ENCODE data around the gene FAM78B.

FAM78B gene

DNA sequence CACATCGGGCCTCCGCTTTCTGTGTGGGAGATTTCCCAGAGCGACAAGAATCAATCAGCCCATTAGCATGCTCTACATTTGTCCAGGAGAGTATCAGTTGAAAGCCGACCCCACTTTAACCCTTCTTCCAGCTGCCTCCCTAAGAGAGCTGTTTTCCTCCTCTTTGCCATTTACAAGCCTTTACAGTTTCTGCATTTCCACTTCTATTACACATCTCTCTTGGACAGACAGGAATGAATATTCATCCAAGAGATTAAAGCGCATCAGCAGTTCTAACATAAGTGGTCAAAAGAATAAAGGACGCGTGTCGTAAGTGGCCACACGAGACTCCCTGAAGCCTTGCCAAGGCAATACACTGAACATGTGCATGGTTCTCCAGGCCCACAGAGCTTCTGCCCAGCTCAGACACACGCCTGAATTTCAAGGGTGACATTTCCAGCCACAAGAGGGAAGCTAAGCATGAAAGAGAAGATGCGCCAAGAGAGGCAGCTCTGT lies 47.3 kb downstream of the FAM78B start:
- DNase-seq (ENCODE audit: low read depth): no peak

DNA sequence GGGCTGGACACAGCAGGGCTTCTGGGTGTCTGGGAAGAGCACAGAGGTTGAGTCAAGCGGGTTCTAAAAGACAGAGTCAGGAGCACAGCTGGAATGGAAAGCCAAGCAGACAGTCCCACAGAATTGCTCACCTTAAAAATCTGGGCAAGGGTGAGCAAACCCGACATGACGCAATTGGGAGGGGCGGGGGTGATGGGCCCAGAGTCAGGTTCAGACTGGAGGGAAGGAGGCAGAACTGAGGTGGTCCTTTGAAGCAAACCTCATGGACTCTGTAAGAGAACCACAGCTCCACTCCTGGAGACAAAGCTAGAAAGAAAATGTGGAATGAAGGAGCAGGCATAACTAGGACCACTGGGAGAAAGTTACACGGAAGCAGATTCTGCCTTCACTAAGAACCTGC lies 49.0 kb downstream of the FAM78B start:
- no peak for DNase-seq (ENCODE audit: low read depth)

- DNase-seq (ENCODE audit: low read depth): no peak
These were observed 50.8 kb downstream of the FAM78B start for GRCh38 chr1:166116026-166116425.

GRCh38 chr1:166114419-166114818 lies 52.4 kb downstream of the FAM78B start:
- DNase-seq (ENCODE audit: low read depth): no peak

DNA sequence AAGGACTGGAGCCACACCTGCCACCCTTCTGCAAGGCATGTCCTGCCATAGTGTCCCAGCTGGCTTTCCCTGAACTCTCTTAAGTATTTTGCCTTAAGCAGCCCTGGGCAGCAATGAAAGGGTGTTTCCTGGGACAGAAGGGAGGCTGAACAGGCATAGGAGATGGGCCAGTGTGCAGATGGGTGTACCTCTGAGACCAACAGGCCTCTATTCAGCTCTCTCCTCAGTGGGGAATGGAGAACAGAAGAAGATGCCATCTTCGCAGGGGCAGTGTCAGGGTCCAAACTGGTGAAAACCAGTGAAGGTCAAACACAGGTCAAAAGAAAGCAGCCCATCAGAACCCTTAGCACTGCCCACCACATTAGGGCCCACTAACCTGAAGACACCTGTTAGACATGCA lies 53.2 kb downstream of the FAM78B start:
- DNase-seq (ENCODE audit: low read depth): no peak

GRCh38 chr1:166113031-166113430 lies 53.8 kb downstream of the FAM78B start:
- DNase-seq (ENCODE audit: low read depth): no peak

GRCh38 chr1:166112425-166112824 lies 54.4 kb downstream of the FAM78B start:
- no peak for DNase-seq (ENCODE audit: low read depth)

- no peak for DNase-seq (ENCODE audit: low read depth)
These were observed 55.4 kb downstream of the FAM78B start for GRCh38 chr1:166111430-166111829.

DNA sequence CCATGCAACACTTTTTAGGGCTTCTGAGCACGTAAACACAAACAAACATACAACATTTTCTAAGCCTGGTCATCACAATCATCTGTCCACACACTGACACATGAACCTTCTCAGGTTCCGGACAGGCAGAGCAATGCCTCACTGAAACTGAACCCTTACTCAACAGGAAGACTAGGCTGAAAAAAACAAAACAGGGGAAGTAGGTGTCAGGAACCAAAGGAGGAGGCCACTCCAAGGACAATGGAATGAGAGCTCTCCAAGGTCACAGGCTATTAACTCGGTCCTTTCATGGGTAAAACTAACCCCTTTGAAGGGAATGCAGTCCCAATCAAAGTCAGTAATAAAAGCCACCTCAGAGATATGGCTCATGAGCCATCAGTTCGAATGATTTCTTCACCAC lies 76.6 kb downstream of the FAM78B start:
- DNase-seq (ENCODE audit: low read depth): no peak

DNA sequence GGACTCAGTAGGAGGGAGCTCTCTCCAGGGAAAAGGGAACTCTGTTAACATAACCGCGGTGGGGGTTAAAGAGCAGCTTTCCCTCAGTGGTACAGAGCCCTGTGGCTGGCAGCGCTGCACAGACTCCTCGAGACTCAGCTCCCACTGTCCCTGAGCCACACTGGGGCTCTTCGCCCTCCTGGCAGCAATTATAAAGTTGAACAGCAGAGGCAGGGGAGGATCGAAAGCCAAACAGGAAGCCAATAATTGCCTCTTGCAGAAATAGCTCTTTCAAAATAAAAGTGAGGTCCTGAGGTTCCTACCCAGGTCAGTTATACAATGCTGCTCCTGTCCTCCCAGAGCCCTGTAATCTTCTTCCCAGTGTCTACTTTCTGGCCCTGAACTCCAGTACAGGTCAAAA lies 77.0 kb downstream of the FAM78B start:
- DNase-seq (ENCODE audit: low read depth): no peak

GRCh38 chr1:166088572-166088955 lies 78.2 kb downstream of the FAM78B start:
- no peak for DNase-seq (ENCODE audit: low read depth)

DNA sequence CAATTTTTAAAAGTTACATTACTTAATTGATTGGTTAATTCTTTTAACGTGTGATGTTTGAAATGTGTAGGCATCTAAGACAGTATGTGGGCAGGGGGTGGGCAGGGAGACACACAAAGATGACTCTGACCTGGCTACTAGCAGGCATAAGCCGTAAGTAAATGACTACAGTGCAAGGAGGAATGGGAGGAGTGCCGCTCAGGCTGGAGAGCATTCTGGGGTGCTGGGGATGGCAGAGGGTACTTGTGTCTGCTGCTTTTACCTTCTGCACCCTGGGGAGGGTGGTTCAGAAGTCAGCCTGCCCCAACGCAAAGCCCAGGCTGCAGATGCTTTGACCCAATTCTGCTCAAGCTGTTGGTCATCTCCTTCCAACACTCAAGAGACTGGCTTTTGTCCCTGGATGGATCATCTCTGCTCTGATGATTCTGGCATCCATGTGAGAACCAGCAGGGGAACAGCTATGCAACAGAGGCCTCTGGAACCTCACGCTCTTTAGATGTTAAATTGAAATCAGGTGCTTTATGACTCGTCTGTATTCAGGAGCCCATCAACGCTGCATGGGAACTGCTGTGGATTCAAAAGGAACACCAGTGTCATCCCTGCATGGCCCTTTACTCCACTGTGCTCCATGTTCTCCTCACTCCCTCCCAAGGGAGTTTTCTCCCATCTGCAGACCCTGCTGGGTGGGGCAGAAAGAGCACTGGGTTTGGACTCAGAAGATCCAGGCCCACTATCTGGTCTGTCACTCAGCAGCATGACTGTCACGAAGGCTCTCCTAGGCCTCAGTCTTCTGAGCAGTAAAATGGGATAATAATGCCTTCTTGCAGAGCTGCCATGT lies 78.8 kb downstream of the FAM78B start:
- DNase-seq (ENCODE audit: low read depth): no peak

DNA sequence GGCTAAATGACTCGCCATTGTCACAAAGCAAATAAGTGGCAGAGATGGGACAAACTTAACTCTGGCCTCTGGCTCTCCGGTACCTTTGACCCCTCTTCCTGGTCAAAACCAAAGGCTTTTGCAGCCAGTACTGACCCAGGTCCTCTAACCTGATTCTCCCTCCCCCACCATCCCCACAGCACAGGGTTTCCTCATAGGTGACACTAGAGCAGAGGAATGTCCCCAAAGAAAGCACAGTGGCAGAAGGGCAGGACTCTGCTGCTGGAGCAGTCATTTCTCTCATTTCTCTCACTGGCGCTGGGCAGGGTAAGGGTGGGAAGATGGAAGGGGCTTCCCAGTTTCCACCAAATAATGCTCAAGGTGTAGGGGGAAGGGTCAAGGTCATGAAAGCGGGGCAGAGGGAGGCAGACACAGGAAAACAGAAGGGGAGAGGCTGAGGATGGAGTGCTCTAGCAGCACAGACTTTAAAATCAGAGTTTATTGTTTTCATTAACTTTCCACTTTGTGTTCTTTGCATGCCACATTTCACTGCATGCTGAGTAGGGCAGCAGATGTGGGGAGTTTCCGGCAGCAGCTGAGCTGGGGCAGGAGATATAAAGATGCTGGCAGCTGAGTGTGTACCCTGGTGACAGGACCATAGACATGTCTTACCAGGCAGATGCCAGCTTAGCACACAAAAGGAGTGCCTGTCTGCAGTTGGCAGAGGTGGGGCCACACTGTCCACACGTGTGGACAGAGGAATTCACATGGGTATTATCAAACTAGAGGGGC lies 80.5 kb downstream of the FAM78B start:
- no peak for DNase-seq (ENCODE audit: low read depth)

GRCh38 chr1:166084613-166085012 lies 82.2 kb downstream of the FAM78B start:
- no peak for DNase-seq (ENCODE audit: low read depth)

DNA sequence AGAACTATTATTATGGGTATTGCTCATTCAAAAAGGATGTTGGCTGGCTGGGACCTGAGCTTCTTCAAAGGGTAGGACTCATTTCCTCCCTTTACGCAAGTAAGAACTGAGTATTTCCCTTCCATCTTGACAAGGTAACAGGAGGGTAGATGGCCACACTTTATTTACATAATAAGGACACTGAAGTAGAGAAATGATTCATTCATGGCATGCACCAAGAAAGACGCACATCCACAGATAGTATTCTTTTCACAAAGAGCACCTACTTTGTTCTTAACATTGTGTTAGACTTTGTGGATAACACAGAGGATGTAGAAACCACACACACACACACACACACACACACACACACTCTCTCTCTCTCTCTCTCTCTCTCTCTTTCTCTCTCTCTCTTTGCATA lies 82.9 kb downstream of the FAM78B start:
- no peak for DNase-seq (ENCODE audit: low read depth)

GRCh38 chr1:166082601-166083000 lies 84.2 kb downstream of the FAM78B start:
- no peak for DNase-seq (ENCODE audit: low read depth)

DNA sequence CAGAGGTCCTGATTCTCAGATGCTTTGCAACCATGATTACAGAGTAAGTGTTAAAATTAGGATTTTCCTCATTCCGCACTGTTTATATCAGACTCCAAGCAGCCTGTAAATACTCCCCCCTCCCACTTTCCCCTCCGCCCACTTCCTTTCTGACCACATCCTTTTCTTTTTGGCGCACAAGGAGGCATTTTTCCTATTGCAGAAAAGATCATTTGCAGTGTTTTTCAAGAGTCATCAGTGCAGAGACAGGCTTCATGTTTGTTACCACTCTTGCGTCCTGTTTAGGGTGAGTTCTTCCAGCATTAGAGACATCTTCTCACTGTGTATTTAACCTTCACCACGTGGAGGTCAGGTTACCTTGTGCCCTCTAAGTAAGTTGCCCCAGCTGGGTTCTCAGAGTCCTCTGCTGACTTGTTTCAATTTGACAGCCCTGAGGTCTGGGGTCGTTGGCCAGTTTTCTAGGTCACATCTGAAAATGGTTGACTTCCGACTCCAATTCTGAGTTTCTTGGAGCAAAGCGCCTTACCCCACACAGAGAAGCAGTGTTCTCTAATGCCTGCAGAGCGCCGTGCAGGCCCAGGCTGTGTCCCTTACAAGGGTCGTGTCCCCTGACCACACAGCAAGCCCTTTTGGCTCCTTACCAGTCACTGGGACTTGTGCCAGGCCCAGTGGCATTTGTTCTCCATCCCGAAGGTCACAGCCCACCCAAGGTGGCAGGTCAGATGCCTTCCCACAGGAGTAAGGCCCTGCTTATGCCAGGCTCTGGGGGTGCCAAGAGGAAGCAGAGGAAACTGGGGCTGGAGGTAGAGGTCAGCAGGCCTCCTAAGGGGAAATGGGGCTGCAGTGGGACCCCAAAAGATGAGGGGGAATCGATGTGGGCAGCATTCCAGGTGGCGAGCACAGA lies 85.6 kb downstream of the FAM78B start:
- DNase-seq (ENCODE audit: low read depth): no peak

- DNase-seq (ENCODE audit: low read depth): no peak
These were observed 86.4 kb downstream of the FAM78B start for GRCh38 chr1:166080277-166080966.

DNA sequence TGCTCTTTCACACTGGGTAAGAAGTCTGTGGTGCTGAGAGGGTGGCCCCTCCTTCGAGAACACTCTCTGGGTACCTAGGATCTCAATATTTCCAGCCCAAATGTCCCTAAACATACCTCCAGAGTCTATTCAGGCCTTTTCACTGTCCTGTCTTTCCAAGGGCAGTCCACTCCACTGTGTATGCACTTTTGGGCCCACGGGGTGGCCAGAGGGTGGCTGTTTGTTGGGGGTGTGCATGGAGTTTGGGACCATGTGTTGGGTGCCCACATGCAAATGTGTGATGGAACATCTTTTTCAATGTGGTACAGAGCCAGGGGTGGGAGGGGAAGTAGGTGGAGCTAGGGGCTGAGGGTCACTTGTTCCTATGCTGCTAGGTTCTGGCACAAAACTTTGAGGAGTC lies 87.5 kb downstream of the FAM78B start:
- DNase-seq (ENCODE audit: low read depth): no peak

DNA sequence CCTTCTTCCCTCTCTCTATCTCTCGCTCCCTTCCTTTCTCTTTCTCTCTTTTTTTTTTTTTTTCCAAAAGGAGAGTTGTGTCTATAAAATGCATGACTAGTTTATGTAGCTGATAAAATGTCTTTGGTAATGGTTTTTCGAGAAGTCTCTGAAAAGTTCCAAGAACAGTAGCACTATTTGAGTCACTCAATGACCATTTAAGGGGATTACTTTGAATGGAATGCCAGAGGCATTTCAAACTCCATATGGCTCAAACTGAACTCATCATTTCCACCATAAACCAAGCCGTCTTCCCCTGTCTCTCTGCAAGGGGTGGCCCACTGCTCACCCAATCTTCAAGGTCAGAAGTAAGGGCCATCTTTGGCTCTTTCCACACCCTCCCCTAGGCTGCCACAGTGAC lies 93.3 kb downstream of the FAM78B start:
- no peak for DNase-seq (ENCODE audit: low read depth)

- no peak for DNase-seq (ENCODE audit: low read depth)
These were observed 97.4 kb downstream of the FAM78B start for GRCh38 chr1:166069390-166069789.

- no peak for DNase-seq (ENCODE audit: low read depth)
These were observed 100.7 kb downstream of the FAM78B start for GRCh38 chr1:166066107-166066506.

All from activated gamma-delta T cell treated with anti-CD3 and anti-CD28 coated beads, Interleukin-2, amount 50 U/mL, for 16 hours (primary cell).